ENCODE results near the gene PITPNM3. TPM values are rescaled to one million over a fixed set of nuclear protein-coding genes. Genes with fewer than 3 reads are reported as not detected.
A peak's percentile ranks its signal among the peaks of the same experiment; 100 is the strongest.
"Not testable (repeated sequence)": the region's sequence is repeated elsewhere in the genome, so short reads cannot be mapped to it uniquely, and the experiment has no call there.

The PITPNM3 gene
- total and polyA plus RNA-seq, 11 donors = 0.16 to 1.7 (median 0.33) TPM

GRCh38 chr17:6599364-6599763 is 43.0 kb upstream of the PITPNM3 start:
- H3K4me3 ChIP-seq = no peak overlapping the region
- peaks cover 0 to 89% (median 68%) of the 10 kb centered on the region in 9 donors for H3K36me3 ChIP-seq
- DNase-seq (no peak), ATAC-seq (peak in 2 of 4 donors; percentile 62 to 75)
- H3K9me3 ChIP-seq = no peaks in the 10 kb centered on the region
- intact Hi-C loops (cut with DNase I) = no loop called here
- no peak for TF ChIP-seq POLR2A (IDR thresholded peaks at IDR 0.05)
- peaks cover 0 to 23% (median 0%) of the 10 kb centered on the region in 12 donors for H3K4me1 ChIP-seq
- H3K27me3 ChIP-seq = no peaks in the 10 kb centered on the region
- H3K27ac ChIP-seq = peak overlapping the region in 1 of 12 donors; percentile 73

- H3K36me3 ChIP-seq = peaks cover 0 to 97% (median 74%) of the 10 kb centered on the region in 9 donors
- WGBS, 4 donors = 92 to 97% (median 95%) methylated on average over 1 of the region's 1 CpG
- no peak for ATAC-seq
These were observed 41.4 kb upstream of the PITPNM3 start for GRCh38 chr17:6597727-6598126.

GRCh38 chr17:6596941-6597340 is 40.6 kb upstream of the PITPNM3 start:
- intact Hi-C loops (cut with DNase I) = no loop called here
- WGBS, 4 donors = 93 to 97% (median 96%) methylated on average over 4 of the region's 4 CpGs
- H3K27ac ChIP-seq = no peak overlapping the region
- no peaks in the 10 kb centered on the region for H3K9me3 ChIP-seq
- no peaks in the 10 kb centered on the region for H3K27me3 ChIP-seq
- no peak for TF ChIP-seq POLR2A (IDR thresholded peaks at IDR 0.05)
- TF ChIP-seq CTCF (IDR thresholded peaks at IDR 0.05) = no peak
- no peak for ATAC-seq
- H3K4me1 ChIP-seq = peaks cover 0 to 23% (median 0%) of the 10 kb centered on the region in 12 donors
- no peak for DNase-seq
- peaks cover 0 to 99% (median 70%) of the 10 kb centered on the region in 9 donors for H3K36me3 ChIP-seq
- no peak overlapping the region for H3K4me3 ChIP-seq

More at GRCh38 chr17:6597727-6598126, 41.4 kb upstream of the PITPNM3 start:
- no peaks in the 10 kb centered on the region for H3K27me3 ChIP-seq
- intact Hi-C loops (cut with DNase I) = no loop called here
- H3K27ac ChIP-seq = peak overlapping the region in 1 of 12 donors; percentile 73
- no peaks in the 10 kb centered on the region for H3K9me3 ChIP-seq
- H3K4me1 ChIP-seq = peaks cover 0 to 23% (median 0%) of the 10 kb centered on the region in 12 donors
- H3K4me3 ChIP-seq = no peak overlapping the region
- no peak for DNase-seq
- no peak for TF ChIP-seq CTCF (IDR thresholded peaks at IDR 0.05)
- TF ChIP-seq POLR2A (IDR thresholded peaks at IDR 0.05) = no peak

- 82 to 87% (median 85%) methylated on average over 2 of the region's 2 CpGs for WGBS, 4 donors
- no peak for ATAC-seq
- H3K9me3 ChIP-seq = no peaks in the 10 kb centered on the region
- intact Hi-C loops (cut with DNase I) = no loop called here
- H3K36me3 ChIP-seq = peaks cover 0 to 99% (median 73%) of the 10 kb centered on the region in 9 donors
- DNase-seq = no peak
- no peak for TF ChIP-seq POLR2A (IDR thresholded peaks at IDR 0.05)
- H3K4me3 ChIP-seq = no peak overlapping the region
- H3K27ac ChIP-seq = no peak overlapping the region
- peaks cover 0 to 23% (median 0%) of the 10 kb centered on the region in 12 donors for H3K4me1 ChIP-seq
- no peaks in the 10 kb centered on the region for H3K27me3 ChIP-seq
These were observed 40.2 kb upstream of the PITPNM3 start for GRCh38 chr17:6596511-6596910.

GRCh38 chr17:6596081-6596480 is 39.7 kb upstream of the PITPNM3 start:
- ATAC-seq (no peak), DNase-seq (no peak)
- Histone ChIP-seq H3K4me1 (peaks cover 0 to 23% (median 0%) of the 10 kb centered on the region in 12 donors), H3K9me3 (no peaks in the 10 kb centered on the region), H3K27ac (no peak overlapping the region), H3K36me3 (peaks cover 0 to 100% (median 72%) of the 10 kb centered on the region in 9 donors), H3K4me3 (no peak overlapping the region), H3K27me3 (no peaks in the 10 kb centered on the region)
- 93 to 97% (median 96%) methylated on average over 5 to 7 of the region's 7 CpGs for WGBS, 4 donors
- intact Hi-C loops (cut with DNase I) = no loop called here
- no peak for TF ChIP-seq POLR2A (IDR thresholded peaks at IDR 0.05)
- TF ChIP-seq CTCF (IDR thresholded peaks at IDR 0.05) = no peak

GRCh38 chr17:6593371-6593770 is 37.0 kb upstream of the PITPNM3 start:
- H3K9me3 ChIP-seq; H3K4me1 ChIP-seq; intact Hi-C loops (cut with DNase I); H3K27me3 ChIP-seq; ATAC-seq; H3K27ac ChIP-seq; DNase-seq; H3K4me3 ChIP-seq: not testable (repeated sequence)
- 96 to 99% (median 98%) methylated on average over 12 to 14 of the region's 14 CpGs for WGBS, 4 donors
- peaks cover 0 to 100% (median 74%) of the 10 kb centered on the region in 9 donors for H3K36me3 ChIP-seq

Data from heart left ventricle (tissue), 16 donors.